ENCODE measurements around the gene DGKB.

The DGKB gene

DNA sequence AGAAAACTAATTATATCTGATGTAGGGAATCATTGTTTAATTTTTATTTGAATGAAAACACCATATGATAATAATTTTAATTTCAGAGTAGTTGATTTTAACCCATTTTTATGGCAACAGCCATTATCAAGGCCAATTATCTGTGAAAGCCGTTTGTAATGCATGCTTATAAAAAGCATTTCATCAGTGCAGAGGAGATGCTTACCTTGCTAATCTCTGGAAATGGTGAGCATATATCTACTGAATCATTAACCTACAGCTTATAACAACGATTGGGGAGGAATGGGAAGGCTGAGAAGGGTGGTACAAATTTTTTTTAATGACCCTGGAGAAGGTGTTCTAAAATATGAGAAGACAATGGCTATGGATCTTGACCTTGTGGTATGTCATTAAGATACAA lies 235.6 kb downstream of the DGKB start:
- no peak for DNase-seq (ENCODE audit: low spot score)
- TF ChIP-seq, protein P1, sequence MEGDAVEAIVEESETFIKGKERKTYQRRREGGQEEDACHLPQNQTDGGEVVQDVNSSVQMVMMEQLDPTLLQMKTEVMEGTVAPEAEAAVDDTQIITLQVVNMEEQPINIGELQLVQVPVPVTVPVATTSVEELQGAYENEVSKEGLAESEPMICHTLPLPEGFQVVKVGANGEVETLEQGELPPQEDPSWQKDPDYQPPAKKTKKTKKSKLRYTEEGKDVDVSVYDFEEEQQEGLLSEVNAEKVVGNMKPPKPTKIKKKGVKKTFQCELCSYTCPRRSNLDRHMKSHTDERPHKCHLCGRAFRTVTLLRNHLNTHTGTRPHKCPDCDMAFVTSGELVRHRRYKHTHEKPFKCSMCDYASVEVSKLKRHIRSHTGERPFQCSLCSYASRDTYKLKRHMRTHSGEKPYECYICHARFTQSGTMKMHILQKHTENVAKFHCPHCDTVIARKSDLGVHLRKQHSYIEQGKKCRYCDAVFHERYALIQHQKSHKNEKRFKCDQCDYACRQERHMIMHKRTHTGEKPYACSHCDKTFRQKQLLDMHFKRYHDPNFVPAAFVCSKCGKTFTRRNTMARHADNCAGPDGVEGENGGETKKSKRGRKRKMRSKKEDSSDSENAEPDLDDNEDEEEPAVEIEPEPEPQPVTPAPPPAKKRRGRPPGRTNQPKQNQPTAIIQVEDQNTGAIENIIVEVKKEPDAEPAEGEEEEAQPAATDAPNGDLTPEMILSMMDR (IDR thresholded peaks at IDR 0.05; ENCODE audit: extremely low read depth, missing control alignments), result no peak

DNA sequence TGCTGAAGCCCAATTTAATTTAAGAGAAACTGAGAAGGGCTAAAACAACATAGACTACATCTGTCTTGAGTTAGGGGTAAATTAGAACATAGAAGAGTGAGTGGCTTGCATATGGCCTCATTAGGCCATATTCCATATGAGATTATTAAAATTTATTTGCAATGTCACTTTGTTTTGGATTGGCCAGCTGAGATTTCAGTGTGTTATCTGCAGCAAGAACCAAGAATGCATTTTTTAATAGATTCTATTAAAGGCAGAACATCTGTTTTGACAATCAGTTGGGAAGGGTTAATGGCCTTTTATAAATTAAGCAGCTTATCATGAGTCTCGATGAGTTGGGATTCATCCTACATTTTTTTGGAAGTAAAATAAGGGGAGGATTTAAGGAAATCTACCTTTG lies 236.2 kb downstream of the DGKB start:
- DNase-seq (ENCODE audit: low spot score), result no peak
- TF ChIP-seq, protein P1 (IDR thresholded peaks at IDR 0.05; ENCODE audit: extremely low read depth, missing control alignments), result no peak

GRCh38 chr7:14639801-14640200 lies 262.8 kb downstream of the DGKB start:
- TF ChIP-seq, protein P1 (IDR thresholded peaks at IDR 0.05; ENCODE audit: extremely low read depth, missing control alignments), result no peak
- DNase-seq (ENCODE audit: low spot score), result no peak

DNA sequence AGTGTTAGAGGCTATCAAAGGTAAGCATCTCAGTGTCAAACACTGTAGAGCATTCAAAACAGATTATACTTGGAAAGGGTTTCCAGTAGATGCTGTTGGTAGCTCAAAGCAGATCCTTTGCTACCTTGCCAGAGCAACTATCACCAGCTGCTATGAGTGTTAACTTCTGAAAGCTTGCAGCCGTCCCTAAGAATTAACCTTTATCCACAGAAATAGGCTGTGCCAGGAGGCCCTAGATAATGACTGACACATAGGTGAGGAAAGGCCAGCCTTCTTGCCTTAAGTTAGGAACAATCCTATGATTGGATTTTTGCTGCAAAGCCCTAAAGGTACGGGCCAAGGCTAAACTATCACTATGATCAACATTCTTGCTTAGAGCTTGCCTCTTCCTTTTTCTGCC lies 263.2 kb downstream of the DGKB start:
- TF ChIP-seq, protein P1 (IDR thresholded peaks at IDR 0.05; ENCODE audit: extremely low read depth, missing control alignments), result no peak

DNA sequence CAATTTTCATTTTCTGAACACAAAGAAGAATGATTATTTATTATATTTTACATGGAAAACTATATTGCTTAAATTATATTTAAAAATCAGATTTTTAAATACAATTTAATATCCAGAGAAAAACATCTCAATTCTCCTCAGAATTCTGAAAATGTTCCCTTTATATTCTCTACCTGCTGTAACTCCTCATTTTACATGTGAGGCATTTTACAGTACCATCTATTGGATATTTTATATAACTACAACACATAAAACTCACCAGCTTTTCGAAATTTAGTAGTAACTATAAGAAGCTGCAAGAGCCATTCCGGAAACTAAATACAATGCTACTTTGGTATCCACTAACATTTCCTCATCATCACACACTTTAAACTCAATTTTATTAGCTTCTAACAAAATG lies 264.6 kb downstream of the DGKB start:
- no peak for DNase-seq (ENCODE audit: low spot score)
- TF ChIP-seq, protein P1 (IDR thresholded peaks at IDR 0.05; ENCODE audit: extremely low read depth, missing control alignments), result no peak

More for the DNA sequence above, 263.2 kb downstream of the DGKB start:
- no peak for DNase-seq (ENCODE audit: low spot score)

DNA sequence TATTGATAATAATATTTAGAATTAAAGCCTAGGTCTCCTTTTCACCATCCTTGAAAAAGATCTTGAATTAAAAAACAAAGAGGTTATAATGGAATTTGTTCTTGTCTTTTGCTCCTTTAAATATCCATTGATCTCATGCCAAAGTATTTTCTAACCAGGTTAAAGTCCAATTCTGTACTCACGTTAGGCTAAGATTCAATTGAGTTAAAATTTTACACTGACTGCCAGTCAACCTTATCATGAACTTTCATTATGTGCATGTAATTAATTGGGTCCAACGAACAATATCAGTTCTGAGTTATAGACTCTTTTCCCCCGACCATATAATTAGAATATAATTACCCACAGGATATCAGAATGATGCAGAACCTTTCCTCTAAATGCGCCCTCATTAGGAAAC lies 266.6 kb downstream of the DGKB start:
- no peak for DNase-seq (ENCODE audit: low spot score)
- TF ChIP-seq, protein P1 (IDR thresholded peaks at IDR 0.05; ENCODE audit: extremely low read depth, missing control alignments), result no peak

- TF ChIP-seq, protein P1 (IDR thresholded peaks at IDR 0.05; ENCODE audit: extremely low read depth, missing control alignments), result no peak
- DNase-seq (ENCODE audit: low spot score), result peak; percentile 16
These were observed 272.5 kb downstream of the DGKB start for GRCh38 chr7:14630048-14630447.

All from GM20000 (cell line).